ENCODE results near the gene LBH. TPM values are rescaled to one million over a fixed set of nuclear protein-coding genes. Genes with fewer than 3 reads are reported as not detected.

Gene LBH
- total RNA-seq, 1 donor from 2014 or later = 41.2 TPM

GRCh38 chr2:30239308-30239985 lies 8.1 kb downstream of the LBH start:
- Histone ChIP-seq H3K4me3 (ENCODE audit: low read length in 3 of 3) (peak overlapping the region in 2 of 3 donors; percentile 7 to 17), H3K9me3 (ENCODE audit: control insufficient read depth in 3 of 3, low read length in 3 of 3) (no peaks in the 10 kb centered on the region), H3K36me3 (ENCODE audit: control insufficient read depth in 3 of 3, insufficient read depth in 3 of 3, low read length in 3 of 3) (peaks cover 0 to 9% (median 4%) of the 10 kb centered on the region in 3 donors), H3K27ac (ENCODE audit: low read depth, low read length) (peak overlapping the region; percentile 36), H3K9ac (ENCODE audit: low read depth in 1 of 3, low read length in 3 of 3) (no peak overlapping the region), H3K4me1 (ENCODE audit: control insufficient read depth in 3 of 3, insufficient read depth in 3 of 3, low read length in 3 of 3) (peaks cover 9 to 33% (median 26%) of the 10 kb centered on the region in 3 donors), H3K27me3 (ENCODE audit: control insufficient read depth in 3 of 3, insufficient read depth in 3 of 3, low read length in 3 of 3) (peaks cover 4 to 8% (median 6%) of the 10 kb centered on the region in 3 donors)

- Histone ChIP-seq H3K9me3 (ENCODE audit: control insufficient read depth in 3 of 3, low read length in 3 of 3) (no peaks in the 10 kb centered on the region), H3K36me3 (ENCODE audit: control insufficient read depth in 3 of 3, insufficient read depth in 3 of 3, low read length in 3 of 3) (peaks cover 0 to 6% (median 2%) of the 10 kb centered on the region in 3 donors), H3K4me3 (ENCODE audit: low read length in 3 of 3) (peak overlapping the region in 1 of 3 donors; percentile 17), H3K27ac (ENCODE audit: low read depth, low read length) (peak overlapping the region; percentile 36), H3K4me1 (ENCODE audit: control insufficient read depth in 3 of 3, insufficient read depth in 3 of 3, low read length in 3 of 3) (peaks cover 9 to 30% (median 22%) of the 10 kb centered on the region in 3 donors), H3K9ac (ENCODE audit: low read depth in 1 of 3, low read length in 3 of 3) (no peak overlapping the region), H3K27me3 (ENCODE audit: control insufficient read depth in 3 of 3, insufficient read depth in 3 of 3, low read length in 3 of 3) (peaks cover 0 to 4% (median 2%) of the 10 kb centered on the region in 3 donors)
Measured at GRCh38 chr2:30239986-30240752, 8.8 kb downstream of the LBH start.

GRCh38 chr2:30243231-30243630 lies 11.9 kb downstream of the LBH start:
- Histone ChIP-seq H3K4me1 (ENCODE audit: control insufficient read depth in 3 of 3, insufficient read depth in 3 of 3, low read length in 3 of 3) (peaks cover 0 to 15% (median 14%) of the 10 kb centered on the region in 3 donors), H3K36me3 (ENCODE audit: control insufficient read depth in 3 of 3, insufficient read depth in 3 of 3, low read length in 3 of 3) (no peaks in the 10 kb centered on the region), H3K4me3 (ENCODE audit: low read length in 3 of 3) (no peak overlapping the region), H3K27ac (ENCODE audit: low read depth, low read length) (no peak overlapping the region), H3K9ac (ENCODE audit: low read depth in 1 of 3, low read length in 3 of 3) (no peak overlapping the region), H3K27me3 (ENCODE audit: control insufficient read depth in 3 of 3, insufficient read depth in 3 of 3, low read length in 3 of 3) (no peaks in the 10 kb centered on the region), H3K9me3 (ENCODE audit: control insufficient read depth in 3 of 3, low read length in 3 of 3) (no peaks in the 10 kb centered on the region)

- no peak overlapping the region for H3K27ac ChIP-seq (ENCODE audit: low read depth, low read length)
- H3K9ac ChIP-seq (ENCODE audit: low read depth in 1 of 3, low read length in 3 of 3) = no peak overlapping the region
- H3K4me1 ChIP-seq (ENCODE audit: control insufficient read depth in 3 of 3, insufficient read depth in 3 of 3, low read length in 3 of 3) = peaks cover 0 to 8% (median 4%) of the 10 kb centered on the region in 3 donors
- no peaks in the 10 kb centered on the region for H3K27me3 ChIP-seq (ENCODE audit: control insufficient read depth in 3 of 3, insufficient read depth in 3 of 3, low read length in 3 of 3)
- H3K36me3 ChIP-seq (ENCODE audit: control insufficient read depth in 3 of 3, insufficient read depth in 3 of 3, low read length in 3 of 3) = no peaks in the 10 kb centered on the region
- no peak overlapping the region for H3K4me3 ChIP-seq (ENCODE audit: low read length in 3 of 3)
- no peaks in the 10 kb centered on the region for H3K9me3 ChIP-seq (ENCODE audit: control insufficient read depth in 3 of 3, low read length in 3 of 3)
Measured at GRCh38 chr2:30245364-30245763, 14.0 kb downstream of the LBH start.

GRCh38 chr2:30248791-30249190 lies 17.5 kb downstream of the LBH start:
- Histone ChIP-seq H3K27ac (ENCODE audit: low read depth, low read length) (no peak overlapping the region), H3K9ac (ENCODE audit: low read depth in 1 of 3, low read length in 3 of 3) (no peak overlapping the region), H3K4me1 (ENCODE audit: control insufficient read depth in 3 of 3, insufficient read depth in 3 of 3, low read length in 3 of 3) (peaks cover 10 to 24% (median 11%) of the 10 kb centered on the region in 3 donors), H3K27me3 (ENCODE audit: control insufficient read depth in 3 of 3, insufficient read depth in 3 of 3, low read length in 3 of 3) (no peaks in the 10 kb centered on the region), H3K9me3 (ENCODE audit: control insufficient read depth in 3 of 3, low read length in 3 of 3) (no peaks in the 10 kb centered on the region), H3K4me3 (ENCODE audit: low read length in 3 of 3) (no peak overlapping the region), H3K36me3 (ENCODE audit: control insufficient read depth in 3 of 3, insufficient read depth in 3 of 3, low read length in 3 of 3) (no peaks in the 10 kb centered on the region)

- Histone ChIP-seq H3K4me1 (ENCODE audit: control insufficient read depth in 3 of 3, insufficient read depth in 3 of 3, low read length in 3 of 3) (peaks cover 11 to 27% (median 15%) of the 10 kb centered on the region in 3 donors), H3K36me3 (ENCODE audit: control insufficient read depth in 3 of 3, insufficient read depth in 3 of 3, low read length in 3 of 3) (no peaks in the 10 kb centered on the region), H3K4me3 (ENCODE audit: low read length in 3 of 3) (no peak overlapping the region), H3K27ac (ENCODE audit: low read depth, low read length) (no peak overlapping the region), H3K9me3 (ENCODE audit: control insufficient read depth in 3 of 3, low read length in 3 of 3) (no peaks in the 10 kb centered on the region), H3K9ac (ENCODE audit: low read depth in 1 of 3, low read length in 3 of 3) (no peak overlapping the region), H3K27me3 (ENCODE audit: control insufficient read depth in 3 of 3, insufficient read depth in 3 of 3, low read length in 3 of 3) (no peaks in the 10 kb centered on the region)
Measured at GRCh38 chr2:30249354-30249753, 18.0 kb downstream of the LBH start.

- Histone ChIP-seq H3K4me1 (ENCODE audit: control insufficient read depth in 3 of 3, insufficient read depth in 3 of 3, low read length in 3 of 3) (peaks cover 15 to 36% (median 20%) of the 10 kb centered on the region in 3 donors), H3K9me3 (ENCODE audit: control insufficient read depth in 3 of 3, low read length in 3 of 3) (no peaks in the 10 kb centered on the region), H3K9ac (ENCODE audit: low read depth in 1 of 3, low read length in 3 of 3) (no peak overlapping the region), H3K4me3 (ENCODE audit: low read length in 3 of 3) (no peak overlapping the region), H3K27ac (ENCODE audit: low read depth, low read length) (no peak overlapping the region), H3K27me3 (ENCODE audit: control insufficient read depth in 3 of 3, insufficient read depth in 3 of 3, low read length in 3 of 3) (no peaks in the 10 kb centered on the region), H3K36me3 (ENCODE audit: control insufficient read depth in 3 of 3, insufficient read depth in 3 of 3, low read length in 3 of 3) (peaks cover 0 to 3% (median 0%) of the 10 kb centered on the region in 3 donors)
Measured at GRCh38 chr2:30250421-30250820, 19.1 kb downstream of the LBH start.

GRCh38 chr2:30252723-30253701 lies 21.7 kb downstream of the LBH start:
- H3K27me3 ChIP-seq (ENCODE audit: control insufficient read depth in 3 of 3, insufficient read depth in 3 of 3, low read length in 3 of 3) = no peaks in the 10 kb centered on the region
- H3K9ac ChIP-seq (ENCODE audit: low read depth in 1 of 3, low read length in 3 of 3) = peak overlapping the region in 1 of 3 donors; percentile 60
- H3K27ac ChIP-seq (ENCODE audit: low read depth, low read length) = peak overlapping the region; percentile 32
- peak overlapping the region in 1 of 3 donors; percentile 14 for H3K4me3 ChIP-seq (ENCODE audit: low read length in 3 of 3)
- H3K4me1 ChIP-seq (ENCODE audit: control insufficient read depth in 3 of 3, insufficient read depth in 3 of 3, low read length in 3 of 3) = peaks cover 17 to 46% (median 34%) of the 10 kb centered on the region in 3 donors
- no peaks in the 10 kb centered on the region for H3K9me3 ChIP-seq (ENCODE audit: control insufficient read depth in 3 of 3, low read length in 3 of 3)
- H3K36me3 ChIP-seq (ENCODE audit: control insufficient read depth in 3 of 3, insufficient read depth in 3 of 3, low read length in 3 of 3) = peaks cover 0 to 6% (median 6%) of the 10 kb centered on the region in 3 donors

- Histone ChIP-seq H3K9me3 (ENCODE audit: control insufficient read depth in 3 of 3, low read length in 3 of 3) (no peaks in the 10 kb centered on the region), H3K27ac (ENCODE audit: low read depth, low read length) (no peak overlapping the region), H3K9ac (ENCODE audit: low read depth in 1 of 3, low read length in 3 of 3) (no peak overlapping the region), H3K27me3 (ENCODE audit: control insufficient read depth in 3 of 3, insufficient read depth in 3 of 3, low read length in 3 of 3) (no peaks in the 10 kb centered on the region), H3K36me3 (ENCODE audit: control insufficient read depth in 3 of 3, insufficient read depth in 3 of 3, low read length in 3 of 3) (peaks cover 6 to 17% (median 15%) of the 10 kb centered on the region in 3 donors), H3K4me3 (ENCODE audit: low read length in 3 of 3) (no peak overlapping the region), H3K4me1 (ENCODE audit: control insufficient read depth in 3 of 3, insufficient read depth in 3 of 3, low read length in 3 of 3) (peaks cover 17 to 46% (median 34%) of the 10 kb centered on the region in 3 donors)
Measured at GRCh38 chr2:30253873-30254684, 22.7 kb downstream of the LBH start.

All from skeletal muscle tissue (tissue), 4 donors.